HCT116 (cell line): ENCODE results near the gene DYNLT2. TPM values are rescaled to one million over a fixed set of nuclear protein-coding genes. Genes with fewer than 3 reads are reported as not detected.

Experiments
- ATAC-seq: fragments of 200-7000 bp; cut with Tn5 transposase; 2 replicates; pipeline ENCODE4 v1.9.1; 2020; ENCODE audit warnings: mild to moderate bottlenecking, moderate library complexity
- BruUV-seq: library from RNA; stranded (reverse); fragments of 400-500 nt; replicated peaks from 2 replicates; lab custom pipeline; 2021; lab: Mats Ljungman, UMichigan
- CTCF ChIA-PET: fragments of 300-600 bp; sonication (Branson Sonifier 250); formaldehyde crosslinking; loops from one replicate; lab custom pipeline; 2021; ENCODE audit warnings: antibody characterized with exemption; lab: Charles Lee
- POLR2A ChIA-PET: fragments of 300-600, 350-600 bp; sonication (Branson Sonifier 250); formaldehyde crosslinking; loops from one replicate; lab custom pipeline; 2021; ENCODE audit warnings: antibody characterized with exemption; lab: Charles Lee
- RAD21 ChIA-PET, 2 experiments: fragments of 300-600 bp; sonication (Branson Sonifier 250); formaldehyde crosslinking; loops; one replicate each; lab custom pipeline; 2023; ENCODE audit warnings: low total read pairs in 2 of 2; ENCODE audit not compliant: uncharacterized antibody in 2 of 2, unreplicated experiment in 2 of 2, low non-redundant PET in 1 of 2; lab: Charles Lee
- DNase-seq: peaks from one replicate; pipeline ENCODE4 v3.0.0-alpha.2; 2010; ENCODE audit warnings: low read depth, low spot score
- H2AFZ ChIP-seq: fragments of 200-600 bp; shearing (Covaris generic), sonication (generic); 2 replicates; pipeline ENCODE4 v1.6.1; 2017; ENCODE audit warnings: low read depth, mixed run types, mixed read lengths, antibody characterized with exemption, low read length; ENCODE audit not compliant: poor library complexity, severe bottlenecking
- H3K27ac ChIP-seq: 2 replicates; pipeline ENCODE4 v1.5.1; 2012; ENCODE audit warnings: low read depth, low read length
- H3K27me3 ChIP-seq: fragments of 200-600 bp; sonication (generic); 2 replicates; pipeline ENCODE4 v1.6.1; 2016; ENCODE audit warnings: mixed run types, low read length, mixed read lengths; ENCODE audit not compliant: insufficient read depth
- H3K36me3 ChIP-seq, 2 experiments: fragments of 200-500 bp in 1 of 2; fragments of 200-600 bp in 1 of 2; sonication (Bioruptor generic) in 1 of 2; sonication (generic) in 1 of 2; 2 replicates each; pipeline versions ENCODE4 v1.5.1 to v1.6.1; 2014 to 2016; ENCODE audit warnings: low read length in 2 of 2, inconsistent platforms in 1 of 2, mixed read lengths in 1 of 2, mixed run types in 1 of 2; ENCODE audit not compliant: insufficient read depth in 2 of 2, control insufficient read depth in 1 of 2
- H3K4me1 ChIP-seq, 2 experiments: fragments of 200-600 bp in 1 of 2; sonication (generic) in 1 of 2; 2 replicates each; pipeline versions ENCODE4 v1.5.1 to v1.6.1; 2012 to 2017; ENCODE audit warnings: low read length in 2 of 2, inconsistent platforms in 1 of 2, mild to moderate bottlenecking in 1 of 2, mixed read lengths in 1 of 2, mixed run types in 1 of 2, moderate library complexity in 1 of 2; ENCODE audit not compliant: insufficient read depth in 2 of 2, control insufficient read depth in 1 of 2
- H3K4me2 ChIP-seq: fragments of 200-600 bp; sonication (generic); 2 replicates; pipeline ENCODE4 v1.6.1; 2017; ENCODE audit warnings: mixed run types, low read length, mixed read lengths
- H3K4me3 ChIP-seq, 2 experiments: fragments of 200-600 bp in 1 of 2; sonication (generic) in 1 of 2; replicated peaks in 1 of 2; 2 replicates each; pipeline ENCODE4 v1.5.1; 2011 to 2016; ENCODE audit warnings: low read length in 2 of 2, control low read depth in 1 of 2, low read depth in 1 of 2, mild to moderate bottlenecking in 1 of 2, mixed read lengths in 1 of 2, mixed run types in 1 of 2
- H3K79me2 ChIP-seq: fragments of 200-600 bp; sonication (generic); 2 replicates; pipeline ENCODE4 v1.6.1; 2017; ENCODE audit warnings: mild to moderate bottlenecking, mixed run types, low read length, moderate library complexity, mixed read lengths; ENCODE audit not compliant: insufficient read depth
- H3K9ac ChIP-seq: fragments of 200-600 bp; sonication (generic); 2 replicates; pipeline ENCODE4 v1.6.1; 2016; ENCODE audit warnings: low read length, mixed read lengths
- H3K9me2 ChIP-seq: fragments of 200-600 bp; sonication (generic), shearing (Covaris generic); 2 replicates; pipeline ENCODE4 v1.6.1; 2017; ENCODE audit warnings: mixed run types, mild to moderate bottlenecking, moderate library complexity; ENCODE audit not compliant: insufficient read depth
- H3K9me3 ChIP-seq, 2 experiments: fragments of 200-500 bp in 1 of 2; fragments of 200-600 bp in 1 of 2; sonication (Bioruptor generic) in 1 of 2; sonication (generic) in 1 of 2; 2 replicates each; pipeline ENCODE4 v1.6.1; 2014 to 2017; ENCODE audit warnings: low read length in 2 of 2, mixed read lengths in 2 of 2, inconsistent platforms in 1 of 2, low read depth in 1 of 2, mild to moderate bottlenecking in 1 of 2, mixed run types in 1 of 2, moderate library complexity in 1 of 2; ENCODE audit not compliant: control insufficient read depth in 1 of 2, insufficient read depth in 1 of 2
- H4K20me1 ChIP-seq: fragments of 200-600 bp; sonication (generic), shearing (Covaris generic); 2 replicates; pipeline ENCODE4 v1.6.1; 2017; ENCODE audit warnings: mixed run types, mild to moderate bottlenecking, moderate library complexity; ENCODE audit not compliant: insufficient read depth
- CEBPB ChIP-seq: IDR thresholded peaks from 2 replicates; pipeline ENCODE4 v1.6.1; 2012; ENCODE audit warnings: low read depth
- ELF1 ChIP-seq: IDR thresholded peaks from 2 replicates; pipeline ENCODE4 v1.6.1; 2012; ENCODE audit warnings: low read depth, borderline replicate concordance
- EZH2 ChIP-seq: fragments of 200-600 bp; sonication (generic); IDR thresholded peaks from 2 replicates; pipeline ENCODE4 v1.6.1; 2017; ENCODE audit warnings: antibody characterized with exemption, mixed run types
- JUND ChIP-seq: IDR thresholded peaks from 2 replicates; pipeline ENCODE4 v1.6.1; 2012
- POLR2A ChIP-seq: IDR thresholded peaks from 2 replicates; pipeline ENCODE4 v1.7.0; 2011; ENCODE audit warnings: borderline replicate concordance; ENCODE audit not compliant: insufficient read depth, insufficient read length; ENCODE audit errors: extremely low read depth
- RAD21 ChIP-seq: IDR thresholded peaks from 2 replicates; pipeline ENCODE4 v1.6.1; 2012; ENCODE audit warnings: low read depth, mild to moderate bottlenecking
- SP1 ChIP-seq: IDR thresholded peaks from 2 replicates; pipeline ENCODE4 v1.6.1; 2012; ENCODE audit warnings: low read depth
- YY1 ChIP-seq: IDR thresholded peaks from 2 replicates; pipeline ENCODE4 v1.6.1; 2011; ENCODE audit warnings: low read length, low read depth, moderate library complexity, mild to moderate bottlenecking; ENCODE audit not compliant: insufficient replicate concordance; ENCODE audit errors: extremely low read depth
- intact Hi-C: fragments of 100-400 bp; cut with micrococcal nuclease; formaldehyde crosslinking; loops from 2 replicates; pipeline ENCODE4 v1.10.0; 2022
- total RNA-seq: library from RNA; stranded (reverse); gene quantifications from one replicate; pipeline ENCODE4 v1.2.1, GENCODE V29; 2021; ENCODE audit not compliant: unreplicated experiment
- TF ChIP-seq, protein P1 (sequence below), 3 experiments: fragments of 200-600 bp in 1 of 3; sonication (generic) in 1 of 3; IDR thresholded peaks in 2 of 3; conservative IDR thresholded peaks in 1 of 3; 2 replicates each; pipeline ENCODE4 v1.5.1; 2012 to 2017; ENCODE audit warnings: low read depth in 2 of 3, low read length in 2 of 3, antibody characterized with exemption in 1 of 3, borderline replicate concordance in 1 of 3, control low read depth in 1 of 3, mild to moderate bottlenecking in 1 of 3, mixed read lengths in 1 of 3, mixed run types in 1 of 3, moderate library complexity in 1 of 3; ENCODE audit not compliant: insufficient read depth in 1 of 3

The DYNLT2 gene
- total RNA-seq, 1 experiment from 2014 or later: 1.5 TPM

GRCh38 chr6:169692516-169692915 is 58.9 kb downstream of the DYNLT2 start:
- Histone ChIP-seq H3K9me3 (peaks cover 0 to 6% of the 10 kb centered on the region in 2 experiments; a peak in 1 of 4 replicates), H3K79me2 (peaks cover 55% of the 10 kb centered on the region; the same call in 1 of the 2 replicates), H3K27me3 (no peaks in the 10 kb centered on the region), H3K4me1 (peaks cover 0 to 8% of the 10 kb centered on the region in 2 experiments; a peak in 1 of 4 replicates), H2AFZ (no peak overlapping the region), H4K20me1 (no peaks in the 10 kb centered on the region), H3K27ac (no peak overlapping the region), H3K9ac (no peak overlapping the region), H3K9me2 (no peaks in the 10 kb centered on the region), H3K4me3 (no peak overlapping the region), H3K4me2 (no peak overlapping the region), H3K36me3 (peaks cover 0 to 14% of the 10 kb centered on the region in 2 experiments; a peak in 2 of 4 replicates)
- POLR2A ChIA-PET: interaction anchor here (1.0 to 1.4 kb wide), 2 partner anchors 9 to 10 kb away, joined by 3 to 6 read pairs; partner anchors contain the start of genes C6orf120 and WDR27
- intact Hi-C loops: no loop called here
- DNase-seq (no peak), ATAC-seq (no peak)
- BruUV-seq: no TSS peak
- TF ChIP-seq JUND (no peak), POLR2A (no peak), EZH2 (no peak), CEBPB (no peak), YY1 (no peak), ELF1 (no peak), RAD21 (no peak), SP1 (no peak)
- TF ChIP-seq, protein P1, sequence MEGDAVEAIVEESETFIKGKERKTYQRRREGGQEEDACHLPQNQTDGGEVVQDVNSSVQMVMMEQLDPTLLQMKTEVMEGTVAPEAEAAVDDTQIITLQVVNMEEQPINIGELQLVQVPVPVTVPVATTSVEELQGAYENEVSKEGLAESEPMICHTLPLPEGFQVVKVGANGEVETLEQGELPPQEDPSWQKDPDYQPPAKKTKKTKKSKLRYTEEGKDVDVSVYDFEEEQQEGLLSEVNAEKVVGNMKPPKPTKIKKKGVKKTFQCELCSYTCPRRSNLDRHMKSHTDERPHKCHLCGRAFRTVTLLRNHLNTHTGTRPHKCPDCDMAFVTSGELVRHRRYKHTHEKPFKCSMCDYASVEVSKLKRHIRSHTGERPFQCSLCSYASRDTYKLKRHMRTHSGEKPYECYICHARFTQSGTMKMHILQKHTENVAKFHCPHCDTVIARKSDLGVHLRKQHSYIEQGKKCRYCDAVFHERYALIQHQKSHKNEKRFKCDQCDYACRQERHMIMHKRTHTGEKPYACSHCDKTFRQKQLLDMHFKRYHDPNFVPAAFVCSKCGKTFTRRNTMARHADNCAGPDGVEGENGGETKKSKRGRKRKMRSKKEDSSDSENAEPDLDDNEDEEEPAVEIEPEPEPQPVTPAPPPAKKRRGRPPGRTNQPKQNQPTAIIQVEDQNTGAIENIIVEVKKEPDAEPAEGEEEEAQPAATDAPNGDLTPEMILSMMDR (IDR thresholded peaks at IDR 0.05 in 2 of 3, conservative IDR thresholded peaks at IDR 0.05 in 1 of 3; ENCODE audit: borderline replicate concordance in 1 of 3, insufficient read depth in 1 of 3, low read depth in 2 of 3, low read length in 2 of 3): no peak
- CTCF ChIA-PET: no interaction called here
- RAD21 ChIA-PET: no interaction called here
